Activated naive CD8-positive, alpha-beta T cell treated with anti-CD3 and anti-CD28 coated beads for 36 hours (primary cell): ENCODE data around the gene TSTD1. TPM values are rescaled to one million over a fixed set of nuclear protein-coding genes. Genes with fewer than 3 reads are reported as not detected.
A peak's percentile ranks its signal among the peaks of the same experiment; 100 is the strongest.
"Not testable (repeated sequence)": the region's sequence is repeated elsewhere in the genome, so short reads cannot be mapped to it uniquely, and the experiment has no call there.

ENCODE experiments used
- DNase-seq: peaks from one replicate; pipeline ENCODE4 v3.0.0; 2021
- H3K27ac Mint-ChIP-seq: one replicate; pipeline ENCODE4 v1.8.0; 2022; ENCODE audit warnings: mild to moderate bottlenecking, moderate library complexity, mixed read lengths
- H3K27me3 Mint-ChIP-seq: one replicate; pipeline ENCODE4 v1.8.0; 2022; ENCODE audit warnings: mild to moderate bottlenecking, mixed read lengths
- H3K36me3 Mint-ChIP-seq: one replicate; pipeline ENCODE4 v1.8.0; 2021; ENCODE audit warnings: mild to moderate bottlenecking, mixed read lengths
- H3K4me1 Mint-ChIP-seq: one replicate; pipeline ENCODE4 v1.8.0; 2021; ENCODE audit warnings: mixed read lengths
- H3K4me3 Mint-ChIP-seq: one replicate; pipeline ENCODE4 v1.8.0; 2022; ENCODE audit warnings: mild to moderate bottlenecking, moderate library complexity, mixed read lengths
- H3K9me3 Mint-ChIP-seq: one replicate; pipeline ENCODE4 v1.8.0; 2022; ENCODE audit warnings: mixed read lengths
- total RNA-seq, 2 experiments: library from RNA; stranded (reverse); gene quantifications; one replicate each; pipeline ENCODE4 v1.2.3, GENCODE V29; 2021

Gene TSTD1
- total RNA-seq, 2 experiments from 2014 or later, result 44.8 to 45.7 TPM

GRCh38 chr1:161073474-161074121 lies 34.8 kb upstream of the TSTD1 start:
- H3K27ac Mint-ChIP-seq, result no peak overlapping the region

GRCh38 chr1:161072751-161073449 lies 34.1 kb upstream of the TSTD1 start:
- peaks cover 15% of the 10 kb centered on the region for H3K36me3 Mint-ChIP-seq
- peaks cover 32% of the 10 kb centered on the region for H3K4me1 Mint-ChIP-seq
- H3K27ac Mint-ChIP-seq, result no peak overlapping the region
- no peak overlapping the region for H3K4me3 Mint-ChIP-seq
- peaks cover 2% of the 10 kb centered on the region for H3K9me3 Mint-ChIP-seq
- no peaks in the 10 kb centered on the region for H3K27me3 Mint-ChIP-seq
- DNase-seq, result no peak

More at GRCh38 chr1:161073474-161074121, 34.8 kb upstream of the TSTD1 start:
- Mint-ChIP-seq H3K9me3 (peaks cover 2% of the 10 kb centered on the region), H3K4me3 (no peak overlapping the region), H3K27me3 (no peaks in the 10 kb centered on the region), H3K36me3 (peaks cover 9% of the 10 kb centered on the region), H3K4me1 (peaks cover 28% of the 10 kb centered on the region)
- DNase-seq, result no peak

- H3K27ac Mint-ChIP-seq, result peak overlapping the region; percentile 11
- H3K27me3 Mint-ChIP-seq, result no peaks in the 10 kb centered on the region
- no peak overlapping the region for H3K4me3 Mint-ChIP-seq
- peaks cover 40% of the 10 kb centered on the region for H3K4me1 Mint-ChIP-seq
- H3K36me3 Mint-ChIP-seq, result peaks cover 23% of the 10 kb centered on the region
- H3K9me3 Mint-ChIP-seq, result peaks cover 2% of the 10 kb centered on the region
- DNase-seq, result peak; percentile 54
Measured at GRCh38 chr1:161071886-161072371, 33.2 kb upstream of the TSTD1 start.

GRCh38 chr1:161070761-161071160 lies 32.0 kb upstream of the TSTD1 start:
- Mint-ChIP-seq H3K27me3 (no peaks in the 10 kb centered on the region), H3K27ac (peak overlapping the region; percentile 96), H3K9me3 (peaks cover 3% of the 10 kb centered on the region), H3K4me1 (peaks cover 46% of the 10 kb centered on the region), H3K4me3 (no peak overlapping the region), H3K36me3 (peaks cover 30% of the 10 kb centered on the region)
- no peak for DNase-seq

- H3K9me3 Mint-ChIP-seq, result peaks cover 3% of the 10 kb centered on the region
- H3K4me3 Mint-ChIP-seq, result peak within 1 kb of the TSS; percentile 95
- H3K4me1 Mint-ChIP-seq, result peaks cover 53% of the 10 kb centered on the region
- peaks cover 30% of the 10 kb centered on the region for H3K36me3 Mint-ChIP-seq
- H3K27ac Mint-ChIP-seq, result peak within 1 kb of the TSS; percentile 96
- peak; percentile 83 for DNase-seq
- no peaks in the 10 kb centered on the region for H3K27me3 Mint-ChIP-seq
Measured at GRCh38 chr1:161069731-161070270, 31.0 kb upstream of the TSTD1 start, which contains the start of gene ARHGAP30. Gene ARHGAP30 (minus strand): TSS chr1:161069891. CDS start chr1:161069624, 267 bp downstream.

GRCh38 chr1:161069241-161069640 lies 30.5 kb upstream of the TSTD1 start:
- no peaks in the 10 kb centered on the region for H3K27me3 Mint-ChIP-seq
- H3K36me3 Mint-ChIP-seq, result peaks cover 35% of the 10 kb centered on the region
- no peak for DNase-seq
- H3K27ac Mint-ChIP-seq, result peak overlapping the region; percentile 96
- H3K4me1 Mint-ChIP-seq, result peaks cover 58% of the 10 kb centered on the region
- H3K9me3 Mint-ChIP-seq, result peaks cover 3% of the 10 kb centered on the region
- H3K4me3 Mint-ChIP-seq, result peak overlapping the region; percentile 95

GRCh38 chr1:161068306-161069234 lies 29.8 kb upstream of the TSTD1 start:
- peaks cover 3% of the 10 kb centered on the region for H3K9me3 Mint-ChIP-seq
- H3K4me1 Mint-ChIP-seq, result peaks cover 64% of the 10 kb centered on the region
- peaks cover 41% of the 10 kb centered on the region for H3K36me3 Mint-ChIP-seq
- peak overlapping the region; percentile 96 for H3K27ac Mint-ChIP-seq
- no peaks in the 10 kb centered on the region for H3K27me3 Mint-ChIP-seq
- peak; percentile 87 for DNase-seq
- H3K4me3 Mint-ChIP-seq, result peak overlapping the region; percentile 95

- Mint-ChIP-seq H3K9me3 (peaks cover 3% of the 10 kb centered on the region), H3K27ac (peak overlapping the region; percentile 96), H3K4me1 (peaks cover 70% of the 10 kb centered on the region), H3K4me3 (peak overlapping the region; percentile 95), H3K27me3 (no peaks in the 10 kb centered on the region), H3K36me3 (peaks cover 58% of the 10 kb centered on the region)
- no peak for DNase-seq
Measured at GRCh38 chr1:161066694-161067093, 27.9 kb upstream of the TSTD1 start.

- Mint-ChIP-seq H3K36me3 (peaks cover 65% of the 10 kb centered on the region), H3K4me1 (peaks cover 68% of the 10 kb centered on the region), H3K4me3 (peak overlapping the region; percentile 25)
- not testable (repeated sequence) for H3K27ac Mint-ChIP-seq, DNase-seq, H3K27me3 Mint-ChIP-seq, H3K9me3 Mint-ChIP-seq
Measured at GRCh38 chr1:161065681-161066080, 26.9 kb upstream of the TSTD1 start.

GRCh38 chr1:161063936-161064335 lies 25.2 kb upstream of the TSTD1 start:
- H3K27me3 Mint-ChIP-seq, H3K9me3 Mint-ChIP-seq, DNase-seq: not testable (repeated sequence)
- Mint-ChIP-seq H3K4me1 (peaks cover 74% of the 10 kb centered on the region), H3K4me3 (peak overlapping the region; percentile 55), H3K36me3 (peaks cover 72% of the 10 kb centered on the region), H3K27ac (peak overlapping the region; percentile 64)

GRCh38 chr1:161061419-161061818 lies 22.7 kb upstream of the TSTD1 start:
- DNase-seq, result no peak
- Mint-ChIP-seq H3K27ac (peak overlapping the region; percentile 82), H3K36me3 (peaks cover 56% of the 10 kb centered on the region), H3K27me3 (no peaks in the 10 kb centered on the region), H3K4me1 (peaks cover 61% of the 10 kb centered on the region), H3K4me3 (no peak overlapping the region), H3K9me3 (no peaks in the 10 kb centered on the region)

GRCh38 chr1:161059293-161059692 lies 20.5 kb upstream of the TSTD1 start:
- Mint-ChIP-seq H3K9me3 (no peaks in the 10 kb centered on the region), H3K27ac (peak overlapping the region; percentile 82)

GRCh38 chr1:161054805-161055204 lies 16.0 kb upstream of the TSTD1 start:
- H3K27me3 Mint-ChIP-seq, result no peaks in the 10 kb centered on the region
- no peaks in the 10 kb centered on the region for H3K9me3 Mint-ChIP-seq
- H3K4me1 Mint-ChIP-seq, result peaks cover 16% of the 10 kb centered on the region
- no peak for DNase-seq
- peaks cover 40% of the 10 kb centered on the region for H3K36me3 Mint-ChIP-seq
- no peak overlapping the region for H3K27ac Mint-ChIP-seq
- H3K4me3 Mint-ChIP-seq, result no peak overlapping the region

More at GRCh38 chr1:161059293-161059692, 20.5 kb upstream of the TSTD1 start:
- DNase-seq, result no peak
- no peaks in the 10 kb centered on the region for H3K27me3 Mint-ChIP-seq
- H3K36me3 Mint-ChIP-seq, result peaks cover 55% of the 10 kb centered on the region
- H3K4me3 Mint-ChIP-seq, result no peak overlapping the region
- H3K4me1 Mint-ChIP-seq, result peaks cover 47% of the 10 kb centered on the region

- Mint-ChIP-seq H3K4me1 (peaks cover 11% of the 10 kb centered on the region), H3K36me3 (peaks cover 40% of the 10 kb centered on the region), H3K27ac (peak overlapping the region; percentile 52), H3K9me3 (no peaks in the 10 kb centered on the region), H3K4me3 (no peak overlapping the region), H3K27me3 (no peaks in the 10 kb centered on the region)
- no peak for DNase-seq
Measured at GRCh38 chr1:161054232-161054631, 15.5 kb upstream of the TSTD1 start.
